HG02759 (cell line): ENCODE measurements around the gene LRRN4CL.
"Not testable (repeated sequence)": the region's sequence is repeated elsewhere in the genome, so short reads cannot be mapped to it uniquely, and the experiment has no call there.

Source experiments
- ATAC-seq: cut with Tn5 transposase; IDR thresholded peaks from one replicate; pipeline ENCODE4 v1.9.1; 2021; ENCODE audit warnings: mild to moderate bottlenecking, moderate library complexity; ENCODE audit not compliant: unreplicated experiment

The LRRN4CL gene

GRCh38 chr11:62689421-62690183, at the start of gene LRRN4CL:
TSS of gene LRRN4CL (minus strand) at chr11:62689530. CDS start at chr11:62688508, 1,022 bp downstream.
- ATAC-seq = no peak

- no peak for ATAC-seq
Measured at GRCh38 chr11:62737196-62737595, 47.9 kb upstream of the LRRN4CL start.

GRCh38 chr11:62732830-62733229, 43.5 kb upstream of the LRRN4CL start:
- ATAC-seq = no peak

- ATAC-seq = not testable (repeated sequence)
Measured at GRCh38 chr11:62730076-62730475, 40.7 kb upstream of the LRRN4CL start.

- peak; percentile 24 for ATAC-seq
Measured at GRCh38 chr11:62728171-62728988, 39.0 kb upstream of the LRRN4CL start, which contains the start of gene TTC9C. TSS of gene TTC9C (plus strand) at chr11:62728486. CDS start at chr11:62728849, 363 bp downstream.

- ATAC-seq = peak; percentile 49
Measured at GRCh38 chr11:62727872-62728170, 38.5 kb upstream of the LRRN4CL start.

GRCh38 chr11:62727165-62727871, 38.0 kb upstream of the LRRN4CL start, which contains the start of gene HNRNPUL2:
TSS of gene HNRNPUL2 (minus strand) at chr11:62727457. CDS start at chr11:62727156, 301 bp downstream.
- ATAC-seq = peak; percentile 77

GRCh38 chr11:62726915-62727164, 37.5 kb upstream of the LRRN4CL start:
- ATAC-seq = no peak

- ATAC-seq = no peak
Measured at GRCh38 chr11:62726156-62726914, 37.0 kb upstream of the LRRN4CL start.

- ATAC-seq = no peak
Measured at GRCh38 chr11:62725646-62726045, 36.3 kb upstream of the LRRN4CL start.

GRCh38 chr11:62724171-62724570, 34.8 kb upstream of the LRRN4CL start:
- no peak for ATAC-seq

GRCh38 chr11:62721994-62722393, 32.7 kb upstream of the LRRN4CL start:
- ATAC-seq = no peak

- ATAC-seq = no peak
Measured at GRCh38 chr11:62719302-62719978, 30.1 kb upstream of the LRRN4CL start.

GRCh38 chr11:62716816-62717215, 27.5 kb upstream of the LRRN4CL start:
- no peak for ATAC-seq

- ATAC-seq = no peak
Measured at GRCh38 chr11:62716206-62716605, 26.9 kb upstream of the LRRN4CL start.

- no peak for ATAC-seq
Measured at GRCh38 chr11:62715150-62716130, 26.1 kb upstream of the LRRN4CL start.

GRCh38 chr11:62713343-62713742, 24.0 kb upstream of the LRRN4CL start:
- no peak for ATAC-seq

- no peak for ATAC-seq
Measured at GRCh38 chr11:62712861-62713260, 23.5 kb upstream of the LRRN4CL start.

GRCh38 chr11:62712276-62712812, 23.0 kb upstream of the LRRN4CL start:
- no peak for ATAC-seq
